ENCODE results near the gene KRTAP10-8.

- TF ChIP-seq CTCF (IDR thresholded peaks at IDR 0.05) (no peak), POLR2A (IDR thresholded peaks at IDR 0.05) (no peak)
These were observed 42.0 kb downstream of the KRTAP10-8 start for GRCh38 chr21:44653656-44654575.
